GM18526 (cell line): Measurements from ENCODE around the gene COL25A1.

Experiments used
- POLR2A ChIP-seq: IDR thresholded peaks from 3 replicates; pipeline ENCODE4 v1.6.1; 2011; ENCODE audit not compliant: insufficient read length; ENCODE audit errors: extremely low read depth

COL25A1 gene

GRCh38 chr4:109254845-109255244, 47.6 kb downstream of the COL25A1 start:
- no peak for TF ChIP-seq POLR2A

- no peak for TF ChIP-seq POLR2A
Measured at GRCh38 chr4:109251396-109251795, 51.1 kb downstream of the COL25A1 start.

- TF ChIP-seq POLR2A = no peak
Measured at GRCh38 chr4:109248322-109248900, 54.0 kb downstream of the COL25A1 start.

- no peak for TF ChIP-seq POLR2A
Measured at GRCh38 chr4:109243871-109244270, 58.6 kb downstream of the COL25A1 start.

- no peak for TF ChIP-seq POLR2A
Measured at GRCh38 chr4:109238746-109239145, 63.7 kb downstream of the COL25A1 start.

- no peak for TF ChIP-seq POLR2A
Measured at GRCh38 chr4:109235683-109236082, 66.8 kb downstream of the COL25A1 start.

GRCh38 chr4:109234596-109234995, 67.9 kb downstream of the COL25A1 start:
- TF ChIP-seq POLR2A = no peak

- TF ChIP-seq POLR2A = no peak
Measured at GRCh38 chr4:109233570-109233969, 68.9 kb downstream of the COL25A1 start.

- no peak for TF ChIP-seq POLR2A
Measured at GRCh38 chr4:109232681-109233080, 69.8 kb downstream of the COL25A1 start.

- TF ChIP-seq POLR2A = no peak
Measured at GRCh38 chr4:109231331-109231730, 71.1 kb downstream of the COL25A1 start.

GRCh38 chr4:109229028-109229427, 73.4 kb downstream of the COL25A1 start:
- no peak for TF ChIP-seq POLR2A

- no peak for TF ChIP-seq POLR2A
Measured at GRCh38 chr4:109218288-109218687, 84.2 kb downstream of the COL25A1 start.

- no peak for TF ChIP-seq POLR2A
Measured at GRCh38 chr4:109216085-109216696, 86.3 kb downstream of the COL25A1 start.

- no peak for TF ChIP-seq POLR2A
Measured at GRCh38 chr4:109215506-109215905, 87.0 kb downstream of the COL25A1 start.

- no peak for TF ChIP-seq POLR2A
Measured at GRCh38 chr4:109214622-109215301, 87.7 kb downstream of the COL25A1 start.

- no peak for TF ChIP-seq POLR2A
Measured at GRCh38 chr4:109213056-109213455, 89.4 kb downstream of the COL25A1 start.

GRCh38 chr4:109211671-109212070, 90.8 kb downstream of the COL25A1 start:
- no peak for TF ChIP-seq POLR2A

GRCh38 chr4:109209647-109210046, 92.8 kb downstream of the COL25A1 start:
- TF ChIP-seq POLR2A = no peak
